Fibroblast of lung (primary cell): ENCODE results near the gene COX14. TPM values are rescaled to one million over a fixed set of nuclear protein-coding genes. Genes with fewer than 3 reads are reported as not detected.
A peak's percentile ranks its signal among the peaks of the same experiment; 100 is the strongest.

ENCODE experiments used
- DNase-seq, 2 donors: peaks; one replicate each; pipeline versions ENCODE4 v3.0.0 to v3.0.0-alpha.2; 2010; ENCODE audit warnings: low read depth in 2 of 2
- H2AFZ ChIP-seq: 2 replicates; pipeline ENCODE4 v1.5.1; 2012; ENCODE audit warnings: low read length, control low read depth, inconsistent platforms
- H3K27ac ChIP-seq: 2 replicates; pipeline ENCODE4 v1.5.1; 2011; ENCODE audit warnings: low read length, control low read depth; ENCODE audit not compliant: insufficient read depth
- H3K27me3 ChIP-seq: 2 replicates; pipeline ENCODE4 v1.5.1; 2011; ENCODE audit warnings: mild to moderate bottlenecking, low read length; ENCODE audit not compliant: control insufficient read depth, insufficient read depth
- H3K36me3 ChIP-seq: 2 replicates; pipeline ENCODE4 v1.5.1; 2011; ENCODE audit warnings: low read length; ENCODE audit not compliant: control insufficient read depth, insufficient read depth
- H3K4me1 ChIP-seq: 2 replicates; pipeline ENCODE4 v1.5.1; 2011; ENCODE audit warnings: low read length; ENCODE audit not compliant: control insufficient read depth, insufficient read depth; ENCODE audit errors: extremely low read depth
- H3K4me2 ChIP-seq: 2 replicates; pipeline ENCODE4 v1.5.1; 2011; ENCODE audit warnings: low read length, control low read depth; ENCODE audit not compliant: insufficient read depth; ENCODE audit errors: extremely low read depth
- H3K4me3 ChIP-seq, 4 experiments: fragments of 200-600 bp in 1 of 4; sonication (generic) in 1 of 4; replicated peaks in 1 of 4; 2 replicates each; pipeline ENCODE4 v1.5.1; 2011 to 2016; ENCODE audit warnings: low read length in 4 of 4, low read depth in 3 of 4, mild to moderate bottlenecking in 3 of 4, control low read depth in 2 of 4, inconsistent platforms in 1 of 4, mixed read lengths in 1 of 4; ENCODE audit not compliant: insufficient read depth in 1 of 4; ENCODE audit errors: control extremely low read depth in 1 of 4
- H3K79me2 ChIP-seq: 2 replicates; pipeline ENCODE4 v1.5.1; 2012; ENCODE audit warnings: mild to moderate bottlenecking, low read length, inconsistent platforms; ENCODE audit not compliant: control insufficient read depth, insufficient read depth
- H3K9ac ChIP-seq: 2 replicates; pipeline ENCODE4 v1.5.1; 2011; ENCODE audit warnings: mild to moderate bottlenecking, low read length, control low read depth; ENCODE audit not compliant: insufficient read depth
- H3K9me3 ChIP-seq: 2 replicates; pipeline ENCODE4 v1.5.1; 2012; ENCODE audit warnings: low read depth, low read length; ENCODE audit not compliant: control insufficient read depth, insufficient read depth
- H4K20me1 ChIP-seq: 2 replicates; pipeline ENCODE4 v1.5.1; 2011; ENCODE audit warnings: low read length; ENCODE audit not compliant: control insufficient read depth, insufficient read depth; ENCODE audit errors: extremely low read depth
- CTCF ChIP-seq, 2 donors: IDR thresholded peaks in 1 of 2; conservative IDR thresholded peaks in 1 of 2; 1 replicate in 1 of 2; 2 replicates in 1 of 2; pipeline ENCODE4 v1.5.1; 2011 to 2012; ENCODE audit warnings: low read length in 2 of 2, control low read depth in 1 of 2, inconsistent platforms in 1 of 2, low read depth in 1 of 2, mild to moderate bottlenecking in 1 of 2
- EZH2 ChIP-seq: IDR thresholded peaks from 2 replicates; pipeline ENCODE4 v1.5.1; 2012; ENCODE audit warnings: low read length, control low read depth, mild to moderate bottlenecking; ENCODE audit errors: missing control alignments
- polyA plus RNA-seq, 2 donors: library from polyadenylated mRNA; depleted of rRNA in 1 of 2; stranded (reverse) in 1 of 2; unstranded in 1 of 2; fragments of >200 nt; gene quantifications; 2 replicates each; pipeline ENCODE4 v1.2.1, GENCODE V29; 2011 to 2012; ENCODE audit warnings: missing spikeins in 1 of 2
- total RNA-seq: library from RNA; depleted of rRNA; stranded (reverse); fragments of >200 nt; gene quantifications from 2 replicates; pipeline ENCODE4 v1.2.1, GENCODE V29; 2014

COX14 gene
- total and polyA plus RNA-seq, 2 donors (not counting 1 experiment from before 2014, with no cell fraction given) = 55.3 to 57.1 TPM

GRCh38 chr12:50110127-50110761 is 1.8 kb upstream of the COX14 start:
- Histone ChIP-seq H3K4me1 (peaks cover 14% of the 10 kb centered on the region), H3K9ac (no peak overlapping the region), H2AFZ (peak overlapping the region; percentile 81), H3K27me3 (peaks cover 2% of the 10 kb centered on the region), H3K27ac (no peak overlapping the region), H3K79me2 (peaks cover 16% of the 10 kb centered on the region), H4K20me1 (no peaks in the 10 kb centered on the region), H3K4me2 (no peak overlapping the region), H3K4me3 (no peak overlapping the region), H3K9me3 (no peaks in the 10 kb centered on the region), H3K36me3 (no peaks in the 10 kb centered on the region)
- no peak for DNase-seq
- no peak for TF ChIP-seq CTCF (conservative IDR thresholded peaks at IDR 0.05 in 1 of 2, IDR thresholded peaks at IDR 0.05 in 1 of 2; ENCODE audit: low read depth in 1 of 2, low read length in 2 of 2)
- no peak for TF ChIP-seq EZH2

GRCh38 chr12:50110762-50111351 is 1.2 kb upstream of the COX14 start:
- no peak for TF ChIP-seq CTCF (conservative IDR thresholded peaks at IDR 0.05 in 1 of 2, IDR thresholded peaks at IDR 0.05 in 1 of 2; ENCODE audit: low read depth in 1 of 2, low read length in 2 of 2)
- TF ChIP-seq EZH2 = no peak
- peak in 1 of 2 donors; percentile 12 for DNase-seq
- Histone ChIP-seq H3K79me2 (peaks cover 20% of the 10 kb centered on the region), H3K4me3 (no peak overlapping the region), H3K9ac (no peak overlapping the region), H3K9me3 (no peaks in the 10 kb centered on the region), H3K4me1 (peaks cover 14% of the 10 kb centered on the region), H3K27me3 (peaks cover 2% of the 10 kb centered on the region), H2AFZ (peak overlapping the region; percentile 81), H3K4me2 (peak overlapping the region; percentile 58), H3K27ac (peak overlapping the region; percentile 99), H4K20me1 (no peaks in the 10 kb centered on the region), H3K36me3 (no peaks in the 10 kb centered on the region)

- H3K27ac ChIP-seq = peak overlapping the region; percentile 99
- peaks cover 14% of the 10 kb centered on the region for H3K4me1 ChIP-seq
- H3K9ac ChIP-seq = no peak overlapping the region
- DNase-seq = no peak
- H3K4me3 ChIP-seq = peak overlapping the region in 3 of 4 experiments; percentile 18 to 37 (median 29)
- H3K4me2 ChIP-seq = peak overlapping the region; percentile 58
- H3K27me3 ChIP-seq = peaks cover 2% of the 10 kb centered on the region
- H3K9me3 ChIP-seq = no peaks in the 10 kb centered on the region
- no peaks in the 10 kb centered on the region for H4K20me1 ChIP-seq
- H3K79me2 ChIP-seq = peaks cover 20% of the 10 kb centered on the region
- no peaks in the 10 kb centered on the region for H3K36me3 ChIP-seq
- peak overlapping the region; percentile 81 for H2AFZ ChIP-seq
- TF ChIP-seq CTCF (conservative IDR thresholded peaks at IDR 0.05 in 1 of 2, IDR thresholded peaks at IDR 0.05 in 1 of 2; ENCODE audit: low read depth in 1 of 2, low read length in 2 of 2) (no peak), EZH2 (no peak)
Observed at GRCh38 chr12:50111395-50111692, 692 bp upstream of the COX14 start.
